Ascending aorta (tissue), 2 donors: ENCODE measurements around the gene SLC29A1. TPM values are rescaled to one million over a fixed set of nuclear protein-coding genes. Genes with fewer than 3 reads are reported as not detected.
A peak's percentile ranks its signal among the peaks of the same experiment; 100 is the strongest.
"Not testable (repeated sequence)": the region's sequence is repeated elsewhere in the genome, so short reads cannot be mapped to it uniquely, and the experiment has no call there.

Experiments used
- DNase-seq, 2 donors: peaks; one replicate each; pipeline ENCODE4 v3.0.0-alpha.2; 2019; ENCODE audit warnings: low spot score in 2 of 2
- H3K27ac ChIP-seq, 2 donors: fragments of 200-600 bp; sonication (generic); one replicate each; pipeline ENCODE4 v1.5.1; 2016 to 2017; ENCODE audit warnings: mild to moderate bottlenecking in 1 of 2
- H3K27me3 ChIP-seq: fragments of 200-600 bp; sonication (generic); one replicate; pipeline ENCODE4 v1.5.1; 2017
- H3K36me3 ChIP-seq, 2 donors: fragments of 200-600 bp; sonication (generic); one replicate each; pipeline ENCODE4 v1.5.1; 2016
- H3K4me1 ChIP-seq, 2 donors: fragments of 200-600 bp; sonication (generic); one replicate each; pipeline ENCODE4 v1.5.1; 2016 to 2017; ENCODE audit warnings: mild to moderate bottlenecking in 1 of 2
- H3K4me3 ChIP-seq, 2 donors: fragments of 200-600 bp; sonication (generic); one replicate each; pipeline ENCODE4 v1.5.1; 2016 to 2017; ENCODE audit warnings: mild to moderate bottlenecking in 1 of 2
- H3K9me3 ChIP-seq, 2 donors: fragments of 200-600 bp; sonication (generic); one replicate each; pipeline ENCODE4 v1.5.1; 2016
- CTCF ChIP-seq, 3 experiments: fragments of 200-600 bp in 2 of 3; fragments of 450-650 bp in 1 of 3; sonication (generic) in 2 of 3; IDR thresholded peaks; one replicate each; pipeline ENCODE4 v1.5.1; 2016 to 2019; ENCODE audit warnings: antibody characterized with exemption in 3 of 3, mild to moderate bottlenecking in 1 of 3, moderate library complexity in 1 of 3
- intact Hi-C: fragments of 100-400 bp; cut with DNase I; formaldehyde crosslinking; loops from one replicate; pipeline ENCODE4 v1.15.1; 2023
- total RNA-seq: library from RNA; depleted of rRNA; stranded (reverse); fragments of >200 nt; gene quantifications from one replicate; pipeline ENCODE4 v1.1.0, GENCODE V29; 2016

The SLC29A1 gene
- total RNA-seq, 1 donor from 2014 or later = 224 TPM

GRCh38 chr6:44189257-44189656 lies 34.1 kb upstream of the SLC29A1 start:
- TF ChIP-seq CTCF (IDR thresholded peaks at IDR 0.05) = no peak
- H3K27me3 ChIP-seq = no peaks in the 10 kb centered on the region

DNA sequence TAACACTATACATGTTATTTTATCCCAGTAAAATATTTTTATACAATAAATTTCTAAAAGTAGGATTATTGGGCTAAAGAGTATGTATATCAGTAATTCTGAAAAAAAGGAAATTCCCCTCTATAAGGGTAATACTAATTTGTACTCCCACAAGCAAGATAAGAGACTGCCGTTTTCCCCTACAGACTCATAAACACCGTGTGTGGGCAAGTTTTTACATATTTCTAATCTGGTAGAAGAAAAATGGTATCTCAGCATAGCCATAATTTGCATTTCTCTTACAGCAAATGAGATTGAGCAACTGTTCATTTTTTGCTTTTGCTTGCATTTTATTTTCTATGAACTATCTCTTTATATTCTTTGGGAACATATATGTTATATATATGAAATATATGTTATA lies 32.7 kb upstream of the SLC29A1 start:
- Histone ChIP-seq H3K36me3 (no peaks in the 10 kb centered on the region), H3K27ac (no peak overlapping the region), H3K4me1 (no peaks in the 10 kb centered on the region), H3K27me3 (no peaks in the 10 kb centered on the region), H3K9me3 (no peaks in the 10 kb centered on the region), H3K4me3 (no peak overlapping the region)
- no peak for DNase-seq
- intact Hi-C loops = no loop called here
- no peak for TF ChIP-seq CTCF (IDR thresholded peaks at IDR 0.05)

More at GRCh38 chr6:44189257-44189656, 34.1 kb upstream of the SLC29A1 start:
- Histone ChIP-seq H3K36me3 (no peaks in the 10 kb centered on the region), H3K4me1 (no peaks in the 10 kb centered on the region), H3K9me3 (no peaks in the 10 kb centered on the region), H3K4me3 (no peak overlapping the region), H3K27ac (no peak overlapping the region)
- intact Hi-C loops = no loop called here
- no peak for DNase-seq

DNA sequence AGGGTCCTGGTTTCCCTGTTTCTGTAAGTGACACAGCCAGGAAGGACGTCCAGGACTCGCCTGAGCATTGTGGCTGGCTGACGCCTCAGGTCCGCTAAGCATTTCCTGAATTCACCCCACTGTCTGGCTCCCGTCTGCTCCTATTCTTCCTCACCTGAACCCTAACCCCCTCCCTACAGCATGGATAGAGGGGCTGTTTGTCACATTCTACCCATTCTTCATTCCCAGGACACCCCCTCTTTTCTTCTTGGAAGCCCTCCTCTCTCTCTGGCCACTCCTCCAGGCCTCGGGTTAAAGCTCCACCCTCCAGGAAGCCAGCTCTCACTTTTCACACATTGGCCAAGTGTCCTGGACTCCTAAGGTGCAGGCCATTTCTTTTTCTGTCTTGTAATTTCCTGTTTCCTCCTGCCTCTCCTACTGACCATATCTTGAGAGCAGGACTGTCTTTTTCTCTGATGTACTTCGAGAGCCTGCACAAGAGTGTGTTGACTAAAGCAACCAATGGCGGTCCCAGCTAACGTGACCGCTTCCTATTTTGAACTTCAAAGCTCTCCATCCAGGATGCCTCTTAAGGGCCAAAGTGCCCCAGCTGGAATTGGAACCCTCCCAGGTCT lies 30.9 kb upstream of the SLC29A1 start:
- H3K4me3 ChIP-seq = no peak overlapping the region
- H3K27ac ChIP-seq = peak overlapping the region in 1 of 2 donors; percentile 8
- H3K36me3 ChIP-seq = no peaks in the 10 kb centered on the region
- intact Hi-C loops = no loop called here
- no peak for TF ChIP-seq CTCF (IDR thresholded peaks at IDR 0.05)
- no peaks in the 10 kb centered on the region for H3K9me3 ChIP-seq
- DNase-seq = no peak
- no peaks in the 10 kb centered on the region for H3K27me3 ChIP-seq
- H3K4me1 ChIP-seq = no peaks in the 10 kb centered on the region

DNA sequence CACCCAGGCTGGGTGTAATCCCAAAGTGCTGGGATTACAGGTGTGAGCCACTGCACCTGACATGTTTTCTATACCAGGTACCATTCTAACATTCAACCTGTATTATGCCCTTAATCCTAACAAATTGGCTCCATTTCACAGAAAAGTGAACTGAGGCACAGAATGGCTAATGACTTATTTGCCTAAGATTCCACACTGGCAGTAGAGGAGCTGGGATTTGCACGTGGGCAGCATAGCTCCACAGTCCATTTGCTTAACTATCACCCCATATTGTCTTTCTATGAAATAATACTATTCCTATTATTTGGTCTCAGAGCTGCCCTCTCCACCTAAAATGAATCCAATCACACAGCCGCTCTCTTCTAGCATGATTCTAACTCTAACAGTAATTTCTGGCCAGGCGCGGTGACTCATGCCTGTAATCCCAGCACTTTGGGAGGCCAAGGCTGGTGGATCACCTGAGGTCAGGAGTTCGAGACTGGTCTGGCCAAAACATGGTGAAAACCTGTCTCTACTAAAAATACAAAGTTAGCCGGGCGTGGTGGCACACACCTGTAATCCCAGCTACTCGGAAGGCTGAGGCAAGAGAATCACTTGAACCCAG lies 30.0 kb upstream of the SLC29A1 start:
- no peaks in the 10 kb centered on the region for H3K27me3 ChIP-seq
- H3K9me3 ChIP-seq = no peaks in the 10 kb centered on the region
- H3K4me3 ChIP-seq = no peak overlapping the region
- H3K36me3 ChIP-seq = no peaks in the 10 kb centered on the region
- DNase-seq = no peak
- no peak overlapping the region for H3K27ac ChIP-seq
- no peak for TF ChIP-seq CTCF (IDR thresholded peaks at IDR 0.05)
- intact Hi-C loops = no loop called here
- H3K4me1 ChIP-seq = peaks cover 0 to 2% of the 10 kb centered on the region in 2 donors

GRCh38 chr6:44194326-44194725 lies 29.1 kb upstream of the SLC29A1 start:
- intact Hi-C loops = no loop called here
- H3K36me3 ChIP-seq = no peaks in the 10 kb centered on the region
- H3K27me3 ChIP-seq = no peaks in the 10 kb centered on the region
- H3K9me3 ChIP-seq = no peaks in the 10 kb centered on the region
- peaks cover 0 to 7% of the 10 kb centered on the region in 2 donors for H3K4me1 ChIP-seq
- DNase-seq = no peak
- no peak for TF ChIP-seq CTCF (IDR thresholded peaks at IDR 0.05)
- H3K27ac ChIP-seq = no peak overlapping the region
- H3K4me3 ChIP-seq = no peak overlapping the region

DNA sequence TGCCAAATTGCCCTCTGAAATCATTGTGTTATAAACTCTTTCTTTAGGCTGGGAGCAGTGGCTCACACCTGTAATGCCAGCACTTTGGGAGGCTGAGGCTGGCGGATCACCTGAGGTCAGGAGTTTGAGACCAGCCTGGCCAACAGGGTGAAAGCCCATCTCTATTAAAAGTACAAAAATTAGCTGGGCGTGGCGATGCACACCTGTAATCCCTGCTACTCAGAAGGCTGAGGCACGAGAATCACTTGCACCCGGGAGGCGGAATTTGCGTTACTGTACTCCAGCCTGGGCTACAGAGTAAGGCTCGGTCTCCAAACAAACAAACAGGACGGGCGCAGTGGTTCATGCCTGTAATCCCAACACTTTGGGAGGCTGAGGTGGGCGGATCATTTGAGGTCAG lies 27.0 kb upstream of the SLC29A1 start:
- H3K9me3 ChIP-seq, DNase-seq, H3K4me3 ChIP-seq, H3K36me3 ChIP-seq, H3K27ac ChIP-seq, H3K4me1 ChIP-seq, intact Hi-C loops, H3K27me3 ChIP-seq: not testable (repeated sequence)
